Measurements from ENCODE around the gene GPATCH3.
"Not testable (repeated sequence)": the region's sequence is repeated elsewhere in the genome, so short reads cannot be mapped to it uniquely, and the experiment has no call there.

The GPATCH3 gene

GRCh38 chr1:26913389-26913753 is 13.1 kb upstream of the GPATCH3 start:
- no peak for DNase-seq (ENCODE audit: extremely low read depth in 1 of 2, low read depth in 1 of 2)

GRCh38 chr1:26912147-26912490 is 11.9 kb upstream of the GPATCH3 start:
- DNase-seq (ENCODE audit: extremely low read depth in 1 of 2, low read depth in 1 of 2) = no peak

GRCh38 chr1:26911399-26912146 is 11.3 kb upstream of the GPATCH3 start:
- DNase-seq (ENCODE audit: extremely low read depth in 1 of 2, low read depth in 1 of 2) = no peak

DNA sequence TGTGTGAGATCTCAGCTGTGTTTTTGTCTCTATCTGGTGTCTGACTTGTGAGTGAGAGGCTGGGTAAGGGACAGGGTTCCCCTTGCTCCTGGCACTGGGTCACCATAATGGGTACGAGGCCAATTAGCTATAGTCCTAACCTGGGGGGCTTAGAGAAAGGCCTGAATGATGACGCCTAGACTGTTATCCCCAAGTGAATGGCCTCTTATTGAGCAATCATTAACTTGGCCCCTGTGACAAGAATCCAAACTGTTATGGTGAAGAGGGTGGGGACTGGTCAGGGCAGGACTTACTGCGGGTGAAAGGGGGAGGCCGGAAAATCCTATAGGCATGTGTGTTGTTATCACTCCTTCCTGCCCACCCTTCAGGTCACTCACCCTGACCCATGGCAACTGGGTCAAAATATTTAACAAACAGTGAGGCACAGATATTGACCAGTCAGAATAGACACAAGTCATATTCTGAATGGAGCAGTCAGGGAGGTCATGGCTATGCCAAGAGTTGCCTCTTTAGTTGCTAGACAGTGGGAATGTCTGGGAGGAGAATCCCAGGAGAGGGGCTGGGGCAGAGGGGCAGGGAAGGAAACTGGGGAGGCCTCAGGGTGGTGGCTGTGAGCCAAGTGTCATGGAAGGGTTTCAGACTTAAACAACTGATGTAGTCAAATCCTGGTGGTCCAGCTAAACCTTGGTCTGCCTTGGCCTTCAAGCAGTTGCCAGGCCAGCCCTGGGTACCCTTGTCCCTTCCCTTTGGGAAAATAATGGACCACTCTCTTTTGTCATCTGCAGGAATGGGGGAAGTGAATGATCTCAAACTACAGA is 10.3 kb upstream of the GPATCH3 start:
- no peak for DNase-seq (ENCODE audit: extremely low read depth in 1 of 2, low read depth in 1 of 2)

DNA sequence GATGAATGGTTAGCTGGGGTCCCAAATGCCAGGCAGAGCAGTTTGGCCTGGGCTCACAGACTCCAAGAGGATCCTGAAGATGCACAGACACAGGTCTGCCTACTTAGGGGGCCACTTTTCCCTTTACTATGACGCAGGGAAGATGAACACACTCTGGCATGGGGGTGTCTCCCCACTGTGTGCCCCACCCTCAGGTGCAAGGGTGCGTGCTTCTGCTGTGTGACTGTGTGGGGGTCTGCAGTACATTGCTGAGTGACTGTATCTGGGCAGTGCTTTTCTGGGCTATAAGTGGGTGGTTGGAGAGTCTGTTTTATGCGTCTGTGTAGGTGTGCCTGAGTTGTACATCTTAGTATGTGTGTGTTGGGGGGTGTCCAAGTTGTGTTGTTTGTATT is 9.7 kb upstream of the GPATCH3 start:
- DNase-seq (ENCODE audit: extremely low read depth in 1 of 2, low read depth in 1 of 2) = no peak

GRCh38 chr1:26907071-26907917 is 7.0 kb upstream of the GPATCH3 start:
- DNase-seq (ENCODE audit: extremely low read depth in 1 of 2, low read depth in 1 of 2) = no peak

DNA sequence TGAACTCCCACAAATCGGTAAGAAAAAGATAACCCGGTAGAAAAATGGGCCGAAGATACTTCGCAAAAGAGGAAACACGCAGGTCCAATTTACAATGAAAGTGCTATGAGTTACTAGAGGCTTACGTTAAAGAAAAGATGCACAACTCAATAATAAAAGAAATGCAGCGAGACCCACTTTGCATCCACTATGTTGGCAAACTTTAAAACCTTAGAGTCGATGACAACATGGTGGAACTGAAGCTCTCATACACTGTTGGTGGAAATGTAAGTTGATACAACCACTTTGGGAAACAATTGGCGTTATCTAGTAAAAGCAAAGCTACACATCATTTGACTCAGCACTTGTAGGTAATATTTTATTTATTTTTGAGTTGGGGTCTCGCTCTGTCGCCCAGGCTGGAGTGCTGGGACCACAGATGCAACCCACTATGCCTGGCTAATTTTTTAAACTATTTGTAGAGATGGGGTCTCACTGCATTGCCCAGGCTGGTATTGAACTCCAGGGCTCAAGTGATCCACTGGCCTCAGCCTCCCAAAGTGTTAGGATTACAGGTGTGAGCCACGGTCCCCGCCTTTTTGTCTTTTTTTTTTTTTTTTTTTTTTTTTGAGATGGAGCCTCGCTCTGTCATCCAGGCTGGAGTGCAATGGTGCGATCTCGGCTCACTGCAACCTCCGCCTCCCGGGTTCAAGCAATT is 696 bp upstream of the GPATCH3 start:
- no peak for DNase-seq (ENCODE audit: extremely low read depth in 1 of 2, low read depth in 1 of 2)

- DNase-seq (ENCODE audit: extremely low read depth in 1 of 2, low read depth in 1 of 2) = no peak
Observed at GRCh38 chr1:26897351-26897750, 2.9 kb downstream of the GPATCH3 start.

GRCh38 chr1:26894263-26894662 is 6.0 kb downstream of the GPATCH3 start:
- DNase-seq (ENCODE audit: extremely low read depth in 1 of 2, low read depth in 1 of 2) = no peak

DNA sequence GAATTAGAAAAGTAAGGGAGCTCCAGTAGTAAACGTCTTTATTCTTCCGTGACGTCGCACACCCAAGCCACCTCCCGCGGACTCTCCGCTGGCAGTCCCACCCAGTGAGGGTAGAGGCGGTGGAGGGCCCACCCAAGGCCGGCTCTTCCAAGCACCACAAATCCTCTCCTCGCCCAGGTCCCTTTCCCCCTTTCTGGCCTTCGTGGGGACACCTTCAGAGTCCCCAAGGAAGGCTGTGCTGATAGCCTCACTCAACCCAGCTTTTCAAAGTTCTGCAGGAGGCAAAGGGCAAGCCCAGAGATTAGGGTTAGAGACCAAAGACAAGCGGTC is 9.8 kb downstream of the GPATCH3 start:
- DNase-seq (ENCODE audit: extremely low read depth in 1 of 2, low read depth in 1 of 2) = no peak

DNA sequence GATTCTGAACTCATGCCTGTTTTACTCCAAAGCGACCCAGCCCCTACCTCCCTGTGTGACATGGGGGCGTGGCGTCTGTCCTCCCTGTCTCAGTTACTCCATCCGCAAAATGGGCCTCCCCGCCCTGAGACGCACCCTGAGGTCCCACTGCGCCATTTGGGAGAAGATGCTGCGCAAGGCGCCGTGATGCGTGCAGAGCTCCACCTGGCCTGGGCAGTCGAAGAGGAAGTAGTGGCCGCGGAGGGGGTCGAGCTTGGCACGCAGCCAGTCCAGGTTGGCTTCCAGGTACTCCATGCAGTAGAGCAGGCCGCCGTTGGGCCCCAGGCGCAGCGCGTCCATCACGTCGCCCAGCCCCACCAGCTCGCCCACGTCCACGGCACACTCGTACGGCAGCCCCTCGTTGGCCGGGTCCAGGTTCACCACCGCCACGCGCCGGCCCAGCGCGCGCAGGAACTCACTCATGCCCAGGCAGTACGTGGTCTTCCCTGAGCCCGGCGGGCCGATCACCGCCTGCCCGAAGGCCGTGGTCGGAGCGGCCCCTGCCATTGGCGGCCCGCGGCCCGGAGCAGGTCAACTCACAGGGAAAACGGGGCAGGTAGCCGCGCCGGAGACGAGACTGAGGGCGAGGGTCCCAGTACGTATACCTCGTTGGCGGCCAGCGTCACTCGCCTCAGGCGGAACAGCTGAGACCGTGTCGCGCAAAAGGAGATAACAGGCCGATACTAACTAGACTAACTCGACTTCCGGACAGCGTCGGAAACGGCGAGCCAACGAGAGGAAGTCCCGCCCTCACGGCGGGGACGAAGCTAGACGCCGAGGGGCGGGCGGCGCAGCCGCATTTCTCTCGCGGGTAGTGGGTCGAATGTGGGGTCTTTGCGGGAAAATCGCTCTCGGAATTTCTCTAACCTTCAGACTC is 10.5 kb downstream of the GPATCH3 start, which contains the start of gene GPN2:
GPN2 (minus strand) TSS at position 733 of the 916 bp plus-strand sequence; CDS start at position 546, 187 bp downstream.
- DNase-seq (ENCODE audit: extremely low read depth in 1 of 2, low read depth in 1 of 2) = peak; percentile 53 to 73

- DNase-seq (ENCODE audit: extremely low read depth in 1 of 2, low read depth in 1 of 2) = no peak
Observed at GRCh38 chr1:26888231-26888630, 12.0 kb downstream of the GPATCH3 start.

- DNase-seq (ENCODE audit: extremely low read depth in 1 of 2, low read depth in 1 of 2) = no peak
Observed at GRCh38 chr1:26887125-26887524, 13.1 kb downstream of the GPATCH3 start.

- no peak for DNase-seq (ENCODE audit: extremely low read depth in 1 of 2, low read depth in 1 of 2)
Observed at GRCh38 chr1:26882696-26883463, 17.4 kb downstream of the GPATCH3 start.

- DNase-seq (ENCODE audit: extremely low read depth in 1 of 2, low read depth in 1 of 2) = not testable (repeated sequence)
Observed at GRCh38 chr1:26881611-26882010, 18.7 kb downstream of the GPATCH3 start.

DNA sequence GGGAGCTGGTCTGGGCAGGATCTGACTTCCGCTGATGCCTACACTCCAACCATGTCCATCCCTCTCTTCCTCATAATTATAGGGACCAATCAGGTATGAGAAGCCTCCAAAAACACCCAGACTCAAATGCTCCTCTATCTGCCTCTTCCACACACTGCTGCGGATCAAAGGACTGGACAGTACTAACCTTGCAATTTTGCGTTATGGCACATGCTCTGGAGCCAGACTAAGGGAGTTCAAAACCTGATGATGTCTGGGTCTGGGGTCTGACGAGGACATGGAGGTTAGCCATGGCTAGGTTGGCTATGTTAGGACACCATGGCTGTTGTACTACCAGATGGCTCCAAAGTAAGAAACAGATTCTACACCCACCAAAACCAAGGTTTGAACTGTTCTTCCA is 20.5 kb downstream of the GPATCH3 start:
- DNase-seq (ENCODE audit: extremely low read depth in 1 of 2, low read depth in 1 of 2) = no peak

DNA sequence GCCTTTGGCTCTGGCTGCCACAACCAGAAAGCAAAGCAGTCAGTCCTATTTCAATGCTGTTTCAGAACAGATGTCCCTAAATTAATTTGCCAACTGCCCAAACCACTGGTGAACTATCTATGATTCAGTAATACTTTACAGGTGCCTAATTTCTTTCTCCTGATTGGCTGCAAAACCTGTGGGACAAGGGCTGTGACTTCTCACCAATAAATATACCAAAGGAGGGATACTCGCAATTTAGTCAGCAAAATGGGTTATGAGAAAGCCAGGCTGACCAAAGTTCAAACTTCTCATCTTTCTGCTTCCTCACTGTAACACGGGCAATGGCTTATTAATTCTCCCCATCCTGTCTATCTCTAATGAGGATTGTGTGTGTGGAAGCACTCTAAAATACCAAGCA is 22.9 kb downstream of the GPATCH3 start:
- DNase-seq (ENCODE audit: extremely low read depth in 1 of 2, low read depth in 1 of 2) = no peak

DNA sequence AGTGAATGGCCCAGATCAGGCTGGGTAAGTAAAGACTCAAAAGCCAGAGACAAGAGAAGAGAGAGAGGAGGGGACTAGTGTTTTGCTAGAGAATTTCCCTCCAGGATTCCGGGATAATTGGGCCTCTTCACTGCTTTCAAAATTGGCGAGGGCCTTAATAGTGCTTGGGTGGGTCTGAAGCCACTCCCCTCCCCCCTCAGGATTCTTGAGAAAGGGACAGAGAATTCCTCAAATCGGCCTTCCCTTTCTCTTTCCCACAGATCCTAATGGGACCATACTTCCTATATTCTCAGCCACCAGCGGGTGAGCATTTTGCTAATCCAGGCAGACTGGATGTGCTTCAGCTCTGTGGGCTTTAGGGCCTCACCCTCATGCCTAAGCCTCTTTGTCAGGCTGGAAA is 25.4 kb downstream of the GPATCH3 start:
- DNase-seq (ENCODE audit: extremely low read depth in 1 of 2, low read depth in 1 of 2) = no peak

DNA sequence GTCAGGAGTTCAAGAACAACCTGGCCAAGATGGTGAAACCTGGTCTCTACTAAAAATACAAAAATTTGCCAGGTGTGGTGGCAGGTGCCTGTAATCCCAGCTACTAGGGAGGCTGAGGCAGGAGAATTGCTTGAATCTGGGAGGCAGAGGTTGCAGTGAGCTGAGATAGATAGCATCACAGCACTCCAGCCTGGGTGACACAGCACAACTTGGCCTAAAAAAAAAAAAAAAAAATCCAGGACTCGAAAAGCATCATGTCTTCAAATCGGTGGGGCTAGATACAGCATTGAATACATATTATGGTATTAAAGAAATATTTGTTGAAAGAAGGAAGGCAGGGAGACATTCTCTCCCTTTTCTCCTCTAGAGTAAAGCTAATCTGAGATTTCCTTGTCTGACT is 27.2 kb downstream of the GPATCH3 start:
- DNase-seq (ENCODE audit: extremely low read depth in 1 of 2, low read depth in 1 of 2) = not testable (repeated sequence)

All from stimulated activated CD8-positive, alpha-beta memory T cell treated with anti-CD3 and anti-CD28 coated beads, Interleukin-7, amount 100 ng/mL, for 48 hours (primary cell).